CD14-positive monocyte (primary cell): ENCODE results near the gene AAR2. TPM values are rescaled to one million over a fixed set of nuclear protein-coding genes. Genes with fewer than 3 reads are reported as not detected.
A peak's percentile ranks its signal among the peaks of the same experiment; 100 is the strongest.

Experiments used
- DNase-seq, 3 donors: peaks; one replicate each; pipeline ENCODE4 v3.0.0-alpha.2; 2011 to 2022
- H2AFZ ChIP-seq: 2 replicates; pipeline ENCODE4 v1.6.0; 2012; ENCODE audit warnings: mild to moderate bottlenecking, low read depth, low read length, inconsistent platforms; ENCODE audit not compliant: insufficient read depth, poor library complexity, severe bottlenecking
- H3K27ac ChIP-seq, 2 donors: 1 replicate in 1 of 2; 2 replicates in 1 of 2; pipeline ENCODE4 v1.5.1; 2012 to 2013; ENCODE audit warnings: low read length in 2 of 2, control low read depth in 1 of 2, inconsistent platforms in 1 of 2, low read depth in 1 of 2, mild to moderate bottlenecking in 1 of 2
- H3K27me3 ChIP-seq, 2 donors: one replicate each; pipeline versions ENCODE4 v1.6.0 to v1.6.1; 2011 to 2013; ENCODE audit warnings: low read length in 2 of 2; ENCODE audit not compliant: control insufficient read depth in 2 of 2, insufficient read depth in 2 of 2
- H3K36me3 ChIP-seq, 2 donors: replicated peaks in 1 of 2; 1 replicate in 1 of 2; 2 replicates in 1 of 2; pipeline versions ENCODE4 v1.5.1 to v1.6.1; 2012 to 2013; ENCODE audit warnings: low read length in 2 of 2, control low read depth in 1 of 2, inconsistent platforms in 1 of 2, mild to moderate bottlenecking in 1 of 2; ENCODE audit not compliant: insufficient read depth in 2 of 2, control insufficient read depth in 1 of 2
- H3K4me1 ChIP-seq, 2 donors: 1 replicate in 1 of 2; 2 replicates in 1 of 2; pipeline versions ENCODE4 v1.5.1 to v1.6.1; 2012 to 2013; ENCODE audit warnings: low read length in 2 of 2, control low read depth in 1 of 2, inconsistent platforms in 1 of 2, mild to moderate bottlenecking in 1 of 2, moderate library complexity in 1 of 2; ENCODE audit not compliant: insufficient read depth in 2 of 2, control insufficient read depth in 1 of 2
- H3K4me2 ChIP-seq: replicated peaks from 2 replicates; pipeline ENCODE3; 2012; ENCODE audit warnings: low read length, moderate library complexity, mild to moderate bottlenecking; ENCODE audit not compliant: poor library complexity, severe bottlenecking; ENCODE audit errors: extremely low read depth
- H3K4me3 ChIP-seq, 3 experiments: fragments of 200-600 bp in 1 of 3; sonication (generic) in 1 of 3; replicated peaks in 1 of 3; 1 replicate in 2 of 3; 2 replicates in 1 of 3; pipeline ENCODE4 v1.5.1; 2011 to 2013; ENCODE audit warnings: low read length in 3 of 3, mild to moderate bottlenecking in 3 of 3, control low read depth in 2 of 3, low read depth in 2 of 3, inconsistent platforms in 1 of 3, moderate library complexity in 1 of 3
- H3K79me2 ChIP-seq: 2 replicates; pipeline ENCODE4 v1.6.0; 2012; ENCODE audit warnings: mild to moderate bottlenecking, control low read depth, inconsistent platforms, low read length, moderate library complexity; ENCODE audit not compliant: insufficient read depth
- H3K9ac ChIP-seq: 2 replicates; pipeline ENCODE4 v1.6.0; 2017; ENCODE audit warnings: low read length, mild to moderate bottlenecking; ENCODE audit not compliant: insufficient read depth, poor library complexity, severe bottlenecking
- H3K9me3 ChIP-seq, 2 donors: replicated peaks in 1 of 2; 1 replicate in 1 of 2; 2 replicates in 1 of 2; pipeline versions ENCODE4 v1.5.1 to v1.6.1; 2012 to 2013; ENCODE audit warnings: low read length in 2 of 2, control low read depth in 1 of 2; ENCODE audit not compliant: control insufficient read depth in 1 of 2, insufficient read depth in 1 of 2
- H4K20me1 ChIP-seq: 2 replicates; pipeline ENCODE4 v1.6.0; 2012; ENCODE audit warnings: mild to moderate bottlenecking, low read length, control low read depth, moderate library complexity; ENCODE audit not compliant: insufficient read depth
- H3K27ac Mint-ChIP-seq, 7 donors: one replicate each; pipeline ENCODE4 v1.8.0; 2020; ENCODE audit warnings: mild to moderate bottlenecking in 7 of 7, mixed read lengths in 7 of 7, moderate library complexity in 6 of 7, inconsistent platforms in 2 of 7
- H3K27me3 Mint-ChIP-seq, 3 donors: one replicate each; pipeline ENCODE4 v1.8.0; 2021 to 2022; ENCODE audit warnings: low read depth in 3 of 3, mild to moderate bottlenecking in 3 of 3, mixed read lengths in 3 of 3, moderate library complexity in 3 of 3, inconsistent platforms in 1 of 3
- H3K36me3 Mint-ChIP-seq, 2 donors: one replicate each; pipeline ENCODE4 v1.8.0; 2020; ENCODE audit warnings: mixed read lengths in 2 of 2, inconsistent platforms in 1 of 2, mild to moderate bottlenecking in 1 of 2
- H3K4me1 Mint-ChIP-seq: one replicate; pipeline ENCODE4 v1.8.0; 2020; ENCODE audit warnings: mild to moderate bottlenecking, mixed read lengths
- H3K4me3 Mint-ChIP-seq, 2 donors: one replicate each; pipeline ENCODE4 v1.8.0; 2020; ENCODE audit warnings: mild to moderate bottlenecking in 2 of 2, mixed read lengths in 2 of 2, moderate library complexity in 1 of 2
- H3K9me3 Mint-ChIP-seq, 7 donors: one replicate each; pipeline ENCODE4 v1.8.0; 2020 to 2022; ENCODE audit warnings: mixed read lengths in 7 of 7, mild to moderate bottlenecking in 6 of 7, moderate library complexity in 6 of 7, inconsistent platforms in 2 of 7
- WGBS: methylation state at CpG from one replicate; pipeline ENCODE4 v1.1.5; 2013; ENCODE audit warnings: missing lambda C conversion rate; ENCODE audit not compliant: insufficient coverage; 5-methylcytosine and 5-hydroxymethylcytosine counted together
- intact Hi-C, 2 donors: fragments of 100-400 bp; cut with micrococcal nuclease; formaldehyde crosslinking; loops; one replicate each; pipeline versions ENCODE4 v1.15.0 to v1.15.1; 2023
- polyA plus RNA-seq, 3 donors: library from polyadenylated mRNA; depleted of rRNA in 1 of 3; unstranded in 2 of 3; stranded (reverse) in 1 of 3; fragments of 300-500 nt in 2 of 3; fragments of >200 nt in 1 of 3; fragmentation: Illumina TruSeq in 2 of 3; gene quantifications; 1 replicate in 2 of 3; 2 replicates in 1 of 3; pipeline ENCODE4 v1.2.3, GENCODE V29; 2012 to 2021
- TF ChIP-seq, protein P1 (sequence below): fragments of 200-600 bp; IDR thresholded peaks from one replicate; pipeline ENCODE4 v1.8.0; 2022; ENCODE audit warnings: antibody characterized with exemption, mild to moderate bottlenecking

The AAR2 gene
- polyA plus RNA-seq, 3 donors, result 9.1 to 48.8 (median 45.2) TPM

DNA sequence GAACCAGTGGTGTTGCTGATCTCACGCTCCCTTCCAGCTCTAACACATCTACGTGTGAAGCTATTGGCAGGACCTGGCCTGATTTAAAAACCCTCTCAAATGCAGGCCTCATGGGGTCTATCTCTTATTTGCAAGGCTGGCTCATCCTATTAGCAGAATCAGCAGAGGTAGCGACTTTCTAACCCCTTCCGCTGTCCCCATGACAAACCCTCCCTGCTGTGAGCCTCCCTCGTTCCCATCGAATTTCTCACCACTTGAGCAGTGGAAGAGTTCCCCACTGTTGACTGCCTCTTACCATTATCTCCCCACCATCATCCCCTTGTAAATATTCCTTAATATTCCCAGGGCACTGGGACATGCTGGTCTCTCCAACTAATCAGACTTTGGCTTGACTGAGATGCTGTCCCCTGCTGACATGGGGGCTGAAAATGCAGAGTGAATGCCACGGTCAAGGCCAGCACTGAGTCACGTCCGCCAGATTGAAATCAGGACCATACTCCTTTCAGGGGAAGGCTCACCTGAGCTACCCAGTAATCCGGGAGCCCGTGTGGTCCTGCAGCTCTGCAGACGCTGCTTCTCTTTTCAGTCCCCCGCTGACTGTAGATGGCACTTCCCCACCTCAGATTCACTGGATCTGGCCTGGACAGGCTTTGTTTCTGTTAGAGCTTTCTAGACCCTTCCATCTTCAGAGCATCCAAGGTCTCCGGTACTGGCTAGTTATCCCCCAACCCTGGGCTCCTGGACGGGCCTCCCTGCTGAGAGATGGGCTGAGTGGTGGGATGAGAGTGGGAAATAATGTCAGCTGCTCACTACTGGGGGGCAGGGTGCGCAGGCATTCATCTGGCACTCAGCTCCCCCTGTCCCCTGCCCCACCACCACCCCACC is 23.1 kb downstream of the AAR2 start:
- no peak for DNase-seq
- H3K27ac ChIP-seq, result no peak overlapping the region
- H3K4me2 ChIP-seq, result no peak overlapping the region
- Mint-ChIP-seq H3K27me3 (peaks cover 0 to 3% (median 2%) of the 10 kb centered on the region in 3 donors), H3K27ac (peak overlapping the region in 3 of 7 donors; percentile 16 to 68 (median 42)), H3K4me1 (no peaks in the 10 kb centered on the region), H3K4me3 (no peak overlapping the region), H3K9me3 (no peaks in the 10 kb centered on the region), H3K36me3 (peaks cover 26 to 35% of the 10 kb centered on the region in 2 donors)
- 80% methylated on average over 13 of the region's 16 CpGs for WGBS
- intact Hi-C loops, result no loop called here
- no peaks in the 10 kb centered on the region for H3K27me3 ChIP-seq
- peaks cover 4% of the 10 kb centered on the region for H4K20me1 ChIP-seq
- no peak overlapping the region for H2AFZ ChIP-seq
- H3K9me3 ChIP-seq, result no peaks in the 10 kb centered on the region
- no peaks in the 10 kb centered on the region for H3K4me1 ChIP-seq
- TF ChIP-seq, protein P1, sequence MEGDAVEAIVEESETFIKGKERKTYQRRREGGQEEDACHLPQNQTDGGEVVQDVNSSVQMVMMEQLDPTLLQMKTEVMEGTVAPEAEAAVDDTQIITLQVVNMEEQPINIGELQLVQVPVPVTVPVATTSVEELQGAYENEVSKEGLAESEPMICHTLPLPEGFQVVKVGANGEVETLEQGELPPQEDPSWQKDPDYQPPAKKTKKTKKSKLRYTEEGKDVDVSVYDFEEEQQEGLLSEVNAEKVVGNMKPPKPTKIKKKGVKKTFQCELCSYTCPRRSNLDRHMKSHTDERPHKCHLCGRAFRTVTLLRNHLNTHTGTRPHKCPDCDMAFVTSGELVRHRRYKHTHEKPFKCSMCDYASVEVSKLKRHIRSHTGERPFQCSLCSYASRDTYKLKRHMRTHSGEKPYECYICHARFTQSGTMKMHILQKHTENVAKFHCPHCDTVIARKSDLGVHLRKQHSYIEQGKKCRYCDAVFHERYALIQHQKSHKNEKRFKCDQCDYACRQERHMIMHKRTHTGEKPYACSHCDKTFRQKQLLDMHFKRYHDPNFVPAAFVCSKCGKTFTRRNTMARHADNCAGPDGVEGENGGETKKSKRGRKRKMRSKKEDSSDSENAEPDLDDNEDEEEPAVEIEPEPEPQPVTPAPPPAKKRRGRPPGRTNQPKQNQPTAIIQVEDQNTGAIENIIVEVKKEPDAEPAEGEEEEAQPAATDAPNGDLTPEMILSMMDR, result no peak
- H3K9ac ChIP-seq, result no peak overlapping the region
- peaks cover 22 to 30% of the 10 kb centered on the region in 2 donors for H3K36me3 ChIP-seq
- no peak overlapping the region for H3K4me3 ChIP-seq
- no peaks in the 10 kb centered on the region for H3K79me2 ChIP-seq

DNA sequence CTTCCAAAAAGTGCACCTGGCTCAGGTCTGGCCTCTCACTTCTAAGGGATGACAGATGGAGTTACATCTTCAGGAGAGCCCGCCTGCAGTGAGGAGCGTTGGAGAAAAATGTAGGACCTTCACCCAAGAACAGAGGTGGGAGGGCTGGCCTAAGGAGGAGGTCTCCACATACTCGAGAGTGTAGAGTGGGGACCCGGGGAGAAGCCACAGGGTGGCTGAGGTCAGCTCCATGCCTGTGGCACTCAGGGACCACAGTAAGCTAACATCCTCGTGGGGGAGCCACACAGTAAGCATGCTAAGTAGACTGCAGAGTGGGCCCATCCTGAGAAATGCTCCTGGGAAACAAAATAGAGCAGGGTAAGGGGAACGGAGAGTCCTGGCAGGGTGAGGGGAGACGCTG is 24.0 kb downstream of the AAR2 start:
- Histone ChIP-seq H3K9ac (no peak overlapping the region), H3K36me3 (peaks cover 19 to 21% of the 10 kb centered on the region in 2 donors), H3K4me2 (no peak overlapping the region), H3K79me2 (no peaks in the 10 kb centered on the region), H4K20me1 (no peaks in the 10 kb centered on the region), H3K27ac (no peak overlapping the region), H2AFZ (no peak overlapping the region), H3K27me3 (no peaks in the 10 kb centered on the region), H3K9me3 (no peaks in the 10 kb centered on the region), H3K4me1 (no peaks in the 10 kb centered on the region), H3K4me3 (no peak overlapping the region)
- no peak overlapping the region for H3K4me3 Mint-ChIP-seq
- TF ChIP-seq, protein P1, result no peak
- H3K27ac Mint-ChIP-seq, result peak overlapping the region in 1 of 7 donors; percentile 28
- intact Hi-C loops, result no loop called here
- no peaks in the 10 kb centered on the region for H3K4me1 Mint-ChIP-seq
- 81% methylated on average over 5 of the region's 7 CpGs for WGBS
- no peak for DNase-seq
- H3K27me3 Mint-ChIP-seq, result peaks cover 2 to 5% (median 2%) of the 10 kb centered on the region in 3 donors
- no peaks in the 10 kb centered on the region for H3K9me3 Mint-ChIP-seq
- peaks cover 21 to 28% of the 10 kb centered on the region in 2 donors for H3K36me3 Mint-ChIP-seq
